HG02763 (cell line): ENCODE results near the gene SRRM5.
A peak's percentile ranks its signal among the peaks of the same experiment; 100 is the strongest.
"Not testable (repeated sequence)": the region's sequence is repeated elsewhere in the genome, so short reads cannot be mapped to it uniquely, and the experiment has no call there.

Experiments
- ATAC-seq: cut with Tn5 transposase; IDR thresholded peaks from one replicate; pipeline ENCODE4 v1.9.1; 2021; ENCODE audit warnings: mild to moderate bottlenecking, moderate library complexity; ENCODE audit not compliant: unreplicated experiment

SRRM5 gene

DNA sequence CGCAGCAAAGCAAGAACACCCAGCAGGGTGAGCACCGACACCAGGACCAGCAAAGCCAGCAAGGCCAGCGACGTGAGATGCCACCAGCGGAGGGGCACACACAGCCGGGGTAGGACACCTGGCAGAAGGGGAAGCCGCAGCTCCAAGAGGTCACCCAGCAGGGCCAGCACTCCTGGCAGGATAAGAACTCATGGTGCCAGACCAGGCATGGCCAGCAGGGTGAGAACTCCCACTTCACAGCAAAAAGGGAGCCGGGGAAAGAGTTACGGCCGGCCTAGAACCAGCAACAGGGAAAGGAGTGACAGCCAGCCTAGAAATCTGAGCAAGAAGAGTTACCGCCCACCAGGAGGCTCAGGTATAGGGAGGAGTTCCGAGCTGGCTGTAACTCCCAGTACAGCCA lies 486 bp downstream of the SRRM5 start:
- ATAC-seq, result no peak

DNA sequence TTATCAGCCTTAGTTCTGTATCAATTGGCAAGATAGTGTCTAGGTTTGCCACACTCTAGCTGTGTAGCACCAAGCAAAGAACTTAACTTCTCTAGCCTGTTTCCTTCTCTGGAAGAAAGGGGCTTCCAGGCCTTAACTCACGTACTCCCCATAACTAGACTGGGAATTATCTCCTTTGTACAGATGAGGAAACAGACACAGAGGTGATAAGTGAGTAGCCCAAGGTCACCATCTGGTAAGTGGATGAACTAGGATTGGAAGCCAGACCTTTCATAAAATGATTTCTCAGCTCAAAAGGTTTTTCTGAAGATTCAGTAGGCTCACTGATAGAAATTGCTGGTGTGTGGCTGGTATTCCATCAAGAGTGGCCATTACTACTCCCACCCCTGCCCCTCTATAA lies 4.4 kb downstream of the SRRM5 start:
- ATAC-seq, result no peak

DNA sequence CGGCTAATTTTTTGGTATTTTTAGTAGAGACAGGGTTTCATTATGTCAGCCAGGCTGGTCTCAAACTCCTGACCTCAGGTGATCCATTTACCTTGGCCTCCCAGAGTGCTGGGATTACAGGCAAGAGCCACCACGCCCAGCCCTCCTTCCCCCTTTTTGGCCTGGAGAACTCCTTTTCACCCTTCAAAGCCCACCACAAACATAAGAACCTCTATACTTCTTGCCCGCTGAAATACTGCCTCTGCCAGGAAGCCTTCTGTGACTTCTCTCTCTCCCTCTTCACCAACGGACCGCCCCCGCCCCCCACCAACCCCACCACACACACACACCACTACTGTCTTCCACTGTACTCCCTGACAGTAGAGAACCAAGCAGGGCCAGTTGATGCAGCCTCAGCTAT lies 5.1 kb downstream of the SRRM5 start:
- ATAC-seq, result no peak

DNA sequence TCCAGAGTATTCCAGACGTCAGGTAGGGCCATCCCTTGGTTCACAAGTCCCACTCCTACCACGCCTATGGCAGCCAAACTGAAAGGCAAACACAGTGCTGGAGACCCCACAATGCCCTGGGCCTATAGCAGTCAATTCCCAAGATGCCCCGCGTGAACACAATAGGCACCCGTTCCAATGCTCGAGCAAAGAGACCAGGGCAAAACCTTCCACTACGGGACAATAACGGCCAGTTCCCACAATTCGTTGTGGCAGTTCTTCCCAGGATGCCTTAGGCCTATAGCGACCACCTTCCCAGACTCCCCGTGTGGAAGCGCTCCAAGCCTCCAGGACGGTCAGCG lies 7.0 kb downstream of the SRRM5 start:
- peak; percentile 9 for ATAC-seq

DNA sequence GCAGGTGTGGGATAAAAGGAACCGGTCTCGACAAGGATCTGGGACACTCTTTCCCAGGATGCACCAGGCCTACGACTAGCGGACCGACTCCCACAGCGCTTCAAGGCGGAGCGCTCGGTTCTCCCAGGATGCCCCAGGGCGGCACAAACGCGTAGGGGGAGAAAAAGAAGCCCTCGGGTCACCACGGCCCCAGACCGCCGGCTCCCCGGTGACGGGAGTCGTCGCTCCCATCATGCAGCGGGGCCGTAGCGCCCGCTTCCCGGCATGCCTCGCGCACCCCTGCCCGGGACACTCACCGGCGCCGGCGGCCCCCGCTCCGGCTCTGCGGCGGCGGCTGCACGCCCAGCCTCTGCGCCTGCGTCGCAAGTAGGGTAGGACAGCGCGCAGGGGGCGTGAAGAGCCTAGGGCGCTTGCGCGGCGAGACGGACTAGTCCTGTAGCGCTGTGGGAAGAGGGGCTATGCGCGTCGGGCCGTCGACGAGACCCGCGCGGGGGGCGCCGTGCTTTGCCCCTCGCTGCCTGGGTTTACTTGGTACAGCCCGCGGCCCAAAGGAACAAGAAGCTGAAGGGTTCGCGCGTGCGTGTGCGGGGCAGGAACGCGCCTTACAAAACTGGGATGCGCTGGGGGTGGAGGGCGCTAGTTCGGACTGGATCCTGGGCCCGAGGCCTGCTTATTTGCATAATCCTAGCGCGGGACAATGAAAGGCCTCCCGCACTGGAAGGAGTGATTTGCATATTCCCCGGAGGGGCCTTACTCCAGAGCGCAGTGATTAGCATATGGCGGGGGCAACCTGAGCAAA lies 7.6 kb downstream of the SRRM5 start, which contains the start of gene ZNF428:
TSS of gene ZNF428 (minus strand) at position 368 of the 799 bp plus-strand sequence. CDS start 5,325 bp downstream, outside the sequence.
- peak; percentile 78 for ATAC-seq

DNA sequence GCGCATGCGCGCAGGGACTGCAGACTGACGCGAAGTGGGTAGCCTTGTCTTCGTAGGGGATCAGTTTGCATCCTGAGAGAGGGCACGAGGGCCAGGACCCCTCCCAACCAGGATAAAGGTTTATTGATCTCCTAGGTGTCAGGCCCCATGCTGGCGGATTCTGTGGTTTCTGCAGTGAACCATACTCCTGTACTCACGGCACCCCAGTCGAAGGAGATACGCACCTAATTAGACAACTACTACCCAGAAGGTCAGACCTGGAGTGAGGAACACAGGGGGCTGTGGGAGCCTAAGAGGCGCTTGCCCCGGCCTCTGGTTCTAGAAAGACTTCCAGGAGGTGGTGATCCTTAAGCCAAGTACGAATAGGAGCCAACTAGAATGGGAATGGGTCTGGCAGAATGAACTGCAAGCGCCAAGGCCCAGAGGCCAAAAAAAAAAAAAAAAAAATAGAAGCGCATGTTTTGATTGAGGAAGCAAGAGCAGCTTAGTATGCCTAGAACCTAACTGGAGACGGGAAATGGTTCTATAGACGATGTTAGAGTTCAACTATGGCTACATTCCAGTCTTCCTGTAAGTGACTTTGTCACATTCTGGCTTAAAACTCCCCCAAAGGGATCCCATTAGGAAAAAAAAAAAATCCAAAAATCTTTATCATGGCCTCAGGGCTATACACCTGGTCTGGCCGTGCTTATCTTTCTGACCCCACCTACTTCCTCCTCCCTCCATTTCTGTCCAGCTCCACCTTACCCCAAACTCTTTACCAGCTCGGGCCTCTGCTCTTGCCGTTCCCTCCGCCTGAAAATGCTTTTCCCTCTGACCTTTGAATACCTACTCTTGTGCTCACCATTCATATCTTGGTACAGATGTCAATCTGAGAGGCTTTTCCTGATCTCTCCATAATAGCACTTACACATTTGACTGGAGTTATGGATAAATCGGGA lies 8.4 kb downstream of the SRRM5 start:
- ATAC-seq, result no peak

DNA sequence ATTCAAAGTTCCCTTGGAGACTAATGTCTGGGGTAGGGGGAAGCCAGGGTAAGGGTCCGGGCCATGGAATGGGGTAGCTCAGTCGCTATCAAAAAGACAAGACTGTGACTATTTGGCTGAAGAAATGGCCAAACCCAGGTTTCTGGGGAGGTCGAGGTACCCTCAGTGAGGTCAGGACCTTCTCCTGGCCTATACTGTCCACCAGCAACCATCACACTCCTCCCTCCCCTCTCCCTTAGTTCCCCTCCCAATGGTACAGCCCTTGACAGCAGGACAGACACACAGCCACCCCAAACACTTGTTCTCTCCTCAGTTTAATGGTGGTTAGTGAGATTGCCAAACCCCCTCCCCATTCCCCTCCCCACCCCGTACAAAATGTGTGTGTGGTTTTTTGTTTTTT lies 10.2 kb downstream of the SRRM5 start:
- no peak for ATAC-seq

DNA sequence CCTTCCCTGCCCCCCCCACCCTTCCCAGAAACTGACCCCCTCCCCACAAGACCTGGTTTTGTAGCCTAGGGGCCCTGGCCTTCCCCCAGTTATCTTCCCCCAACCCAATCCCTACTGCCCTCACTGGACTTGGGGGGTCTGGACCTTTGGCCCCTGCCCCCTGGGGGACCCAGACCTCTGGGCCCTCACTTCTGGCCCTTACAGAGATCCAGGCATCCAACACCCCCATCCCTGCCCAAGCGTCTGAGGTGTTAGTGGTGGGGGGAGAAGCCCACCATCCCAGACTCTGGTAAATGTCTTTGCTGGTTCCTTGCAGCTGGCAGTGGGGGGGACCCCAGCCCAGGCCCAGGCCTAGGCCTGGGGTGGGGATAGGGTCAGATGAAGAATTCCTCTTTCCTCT lies 11.1 kb downstream of the SRRM5 start:
- no peak for ATAC-seq

DNA sequence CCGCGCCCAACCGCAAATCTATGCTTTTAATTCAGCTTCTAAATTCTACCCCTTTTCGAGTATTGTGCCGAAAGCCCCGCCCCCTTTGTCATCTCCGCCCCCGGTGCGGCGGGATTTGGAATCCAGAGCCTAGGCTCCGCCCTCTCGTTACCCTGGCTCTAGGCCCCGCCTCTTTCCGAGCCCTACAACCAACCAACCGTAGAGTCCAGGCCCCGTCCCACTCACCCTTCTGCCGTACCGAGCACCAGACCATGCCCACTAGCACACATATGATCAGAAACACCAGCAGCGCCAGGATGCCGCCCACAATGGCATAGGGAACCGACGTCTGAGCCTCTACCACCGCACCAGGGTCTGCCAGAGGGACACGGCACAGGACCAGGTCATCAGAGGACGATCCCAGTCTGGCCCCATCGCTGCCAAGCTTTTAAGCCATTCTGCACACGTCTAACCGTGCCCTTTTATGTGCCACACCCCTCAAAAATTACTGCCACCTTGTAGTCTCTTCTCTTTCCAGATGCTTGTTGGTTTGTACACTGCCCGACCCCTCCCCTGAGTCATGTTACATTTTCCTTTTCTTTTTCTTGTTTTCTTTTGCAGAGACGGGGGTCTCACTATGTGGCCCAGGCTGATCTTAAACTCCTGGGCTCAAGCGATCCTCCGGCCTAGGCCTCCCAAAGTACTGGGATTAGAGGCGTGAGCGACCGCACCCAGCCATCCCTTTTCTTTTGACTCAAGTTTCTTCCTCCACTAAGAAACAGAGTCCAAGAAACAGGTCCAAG lies 12.2 kb downstream of the SRRM5 start:
- no peak for ATAC-seq

DNA sequence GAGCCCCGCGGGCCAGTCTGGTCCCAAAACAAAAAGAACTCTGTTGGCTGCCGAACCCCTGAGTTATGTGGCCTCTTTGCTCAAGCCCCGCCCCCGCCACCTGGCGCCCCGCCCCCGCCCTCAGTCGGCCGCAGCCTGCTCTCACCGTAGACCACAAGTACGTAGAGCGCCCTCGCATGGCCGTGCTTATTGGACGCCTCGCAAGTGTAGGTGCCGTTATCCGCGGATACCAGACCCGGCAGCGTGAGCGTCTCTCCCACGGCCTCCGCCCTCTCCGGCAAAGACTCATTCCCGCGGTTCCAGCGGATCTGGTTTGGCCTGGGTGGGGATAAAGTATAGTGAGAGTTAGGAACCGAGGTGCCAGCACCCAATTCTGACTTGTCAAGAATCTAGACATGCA lies 13.0 kb downstream of the SRRM5 start:
- ATAC-seq, result no peak

DNA sequence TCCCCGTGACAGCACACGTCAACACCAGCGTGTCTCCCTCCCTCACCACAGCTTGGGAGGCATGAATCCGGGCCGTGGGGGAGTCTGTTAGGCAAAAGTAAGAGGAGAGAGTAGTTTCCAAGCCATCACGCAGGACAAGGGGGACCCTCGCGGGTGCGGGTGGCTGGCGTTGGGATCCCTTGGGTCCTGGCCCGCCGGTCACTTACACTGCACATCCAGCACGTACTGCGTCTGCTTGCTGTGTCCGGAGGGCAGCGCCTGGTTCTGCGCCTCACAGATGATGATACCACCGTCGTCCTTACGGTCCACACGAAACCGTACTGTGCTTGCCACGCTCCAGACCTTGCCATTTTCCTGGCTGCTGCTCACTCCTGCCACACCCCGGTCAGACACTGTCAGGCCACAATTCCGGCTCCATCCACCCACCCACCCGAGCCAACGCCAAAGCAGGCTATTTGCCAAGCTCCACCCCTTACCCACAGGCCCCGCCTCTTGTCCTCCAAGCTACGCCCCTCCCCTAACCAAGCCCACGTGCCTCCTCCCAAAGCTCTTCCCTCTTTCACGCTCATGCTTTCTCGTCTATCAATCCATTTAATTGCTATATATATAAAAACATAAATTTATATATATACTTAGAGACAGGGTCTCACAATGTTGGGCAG lies 14.2 kb downstream of the SRRM5 start:
- no peak for ATAC-seq

DNA sequence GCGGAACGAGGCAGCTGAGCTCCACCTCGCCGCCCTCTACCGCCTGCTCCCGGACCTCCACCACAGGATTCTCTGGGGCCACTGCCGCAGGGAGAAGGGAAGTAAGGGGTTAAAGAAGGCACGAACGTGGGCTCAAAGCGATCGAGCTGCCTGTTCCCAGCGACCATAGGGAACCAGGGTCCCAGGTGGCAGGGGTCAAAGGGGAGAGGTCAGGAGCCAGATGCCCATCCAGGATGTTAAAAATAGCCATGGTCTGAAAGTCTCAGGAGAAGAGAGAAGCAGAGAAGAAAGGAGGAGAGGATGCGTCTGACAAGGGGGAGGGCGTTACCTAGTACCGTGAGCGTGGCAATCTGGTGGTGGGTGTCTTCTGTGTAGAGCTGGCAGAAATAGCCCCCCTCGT lies 14.9 kb downstream of the SRRM5 start:
- ATAC-seq, result no peak

DNA sequence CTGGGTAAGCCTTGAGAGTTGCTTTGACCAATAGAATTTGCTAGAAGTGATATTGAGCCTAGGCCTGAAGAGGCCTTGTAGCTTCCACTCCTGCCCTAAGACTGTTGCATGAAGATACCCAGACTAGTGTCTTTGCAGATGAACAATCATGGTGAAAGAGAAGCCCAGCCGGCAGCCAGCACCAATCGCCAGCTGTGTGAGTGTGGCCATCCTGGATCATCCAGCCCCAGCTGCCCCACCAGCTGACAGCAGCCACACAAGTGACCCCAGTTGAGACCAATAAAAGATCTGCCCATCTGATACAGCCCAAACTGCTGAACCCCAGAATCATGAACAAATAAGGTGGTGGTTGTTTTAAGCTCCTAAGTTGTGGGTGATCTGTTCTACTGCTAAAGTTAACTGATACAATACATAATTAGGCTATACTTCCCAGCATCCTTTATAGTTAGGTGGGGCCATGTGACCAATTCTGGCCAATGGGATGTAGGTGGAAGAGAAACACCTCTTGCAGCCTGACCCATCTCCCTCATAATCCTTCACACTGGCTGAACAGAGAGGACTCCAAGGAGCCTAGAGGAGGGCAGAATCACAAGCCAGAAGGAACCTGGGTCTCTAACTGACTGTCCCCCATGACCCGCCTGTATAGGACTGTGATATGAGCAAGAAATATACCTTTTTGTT lies 16.9 kb downstream of the SRRM5 start:
- ATAC-seq, result no peak

DNA sequence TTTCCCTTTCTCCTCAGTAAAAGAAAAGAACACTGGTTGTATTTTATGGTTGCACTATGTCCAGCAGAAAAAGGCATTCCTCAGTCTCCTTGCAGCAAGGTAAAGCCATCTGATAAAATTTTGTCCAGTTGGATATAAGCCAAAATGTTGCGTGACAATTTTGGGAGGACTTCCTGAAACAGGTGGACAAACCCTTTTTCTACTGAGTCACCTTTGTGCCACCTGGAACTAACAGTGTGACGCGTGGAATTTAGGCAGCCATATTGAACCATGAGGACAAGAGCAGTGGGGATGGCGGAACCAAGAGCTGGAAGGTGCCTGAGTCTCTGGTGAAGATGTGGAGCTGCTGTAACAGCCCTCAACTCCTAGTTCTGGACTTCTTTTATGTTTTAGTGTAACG lies 19.6 kb downstream of the SRRM5 start:
- no peak for ATAC-seq

DNA sequence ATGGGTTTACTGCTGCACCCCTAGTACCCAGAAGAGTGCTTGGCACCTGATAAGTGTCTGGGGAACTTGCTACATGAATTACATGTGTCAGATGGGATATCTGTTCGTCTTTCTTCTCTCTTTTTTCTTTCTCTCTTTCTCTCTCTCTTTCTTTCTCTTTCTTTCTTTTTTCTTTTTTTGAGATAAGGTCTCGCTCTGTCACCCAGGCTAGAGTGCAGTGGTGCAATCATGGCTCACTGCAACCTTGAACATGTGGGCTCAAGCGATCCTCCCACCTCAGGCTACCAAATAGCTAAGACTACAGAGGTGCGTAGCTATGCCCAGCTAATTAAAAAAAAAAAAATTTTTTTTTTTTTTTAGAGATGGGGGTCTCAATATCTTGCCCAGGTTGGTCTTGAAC lies 21.6 kb downstream of the SRRM5 start:
- no peak for ATAC-seq

DNA sequence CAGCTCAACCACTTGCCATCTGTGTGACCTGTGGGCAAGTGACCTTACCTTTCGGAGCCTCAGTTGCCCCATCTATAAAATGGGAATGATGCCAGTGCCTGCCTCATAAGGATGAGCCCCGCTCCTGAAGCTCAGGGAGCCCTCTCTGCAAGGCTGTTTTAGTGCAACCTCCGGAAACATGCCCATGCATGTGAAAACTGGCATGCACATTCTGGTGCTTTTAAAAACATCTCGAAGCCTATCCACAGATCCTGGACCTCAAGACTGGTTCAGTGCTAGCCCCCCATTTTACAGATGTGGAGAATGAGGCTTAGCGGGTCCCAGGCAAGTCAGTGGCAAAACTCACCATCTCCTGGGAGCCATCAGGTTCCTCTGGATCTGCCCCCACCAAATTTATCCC lies 22.2 kb downstream of the SRRM5 start:
- no peak for ATAC-seq

DNA sequence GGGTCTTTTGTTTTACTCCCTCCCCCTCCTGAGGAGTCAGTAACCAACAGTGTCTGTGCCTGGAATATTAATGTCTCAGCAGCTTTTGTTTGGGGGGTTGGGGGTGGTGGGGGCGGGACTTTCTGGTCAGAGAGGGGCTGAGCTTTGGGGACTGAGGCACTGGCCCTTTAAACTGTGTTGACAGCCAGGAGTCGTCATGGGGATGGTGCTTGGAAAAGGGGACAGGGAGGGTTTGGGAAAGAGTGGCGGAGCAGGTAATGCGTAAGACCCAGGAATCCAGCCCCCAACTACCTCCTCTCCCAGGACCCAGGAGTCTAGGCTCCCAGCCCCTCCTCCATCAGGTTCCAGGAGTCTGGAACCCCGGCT lies 22.6 kb downstream of the SRRM5 start:
- no peak for ATAC-seq

DNA sequence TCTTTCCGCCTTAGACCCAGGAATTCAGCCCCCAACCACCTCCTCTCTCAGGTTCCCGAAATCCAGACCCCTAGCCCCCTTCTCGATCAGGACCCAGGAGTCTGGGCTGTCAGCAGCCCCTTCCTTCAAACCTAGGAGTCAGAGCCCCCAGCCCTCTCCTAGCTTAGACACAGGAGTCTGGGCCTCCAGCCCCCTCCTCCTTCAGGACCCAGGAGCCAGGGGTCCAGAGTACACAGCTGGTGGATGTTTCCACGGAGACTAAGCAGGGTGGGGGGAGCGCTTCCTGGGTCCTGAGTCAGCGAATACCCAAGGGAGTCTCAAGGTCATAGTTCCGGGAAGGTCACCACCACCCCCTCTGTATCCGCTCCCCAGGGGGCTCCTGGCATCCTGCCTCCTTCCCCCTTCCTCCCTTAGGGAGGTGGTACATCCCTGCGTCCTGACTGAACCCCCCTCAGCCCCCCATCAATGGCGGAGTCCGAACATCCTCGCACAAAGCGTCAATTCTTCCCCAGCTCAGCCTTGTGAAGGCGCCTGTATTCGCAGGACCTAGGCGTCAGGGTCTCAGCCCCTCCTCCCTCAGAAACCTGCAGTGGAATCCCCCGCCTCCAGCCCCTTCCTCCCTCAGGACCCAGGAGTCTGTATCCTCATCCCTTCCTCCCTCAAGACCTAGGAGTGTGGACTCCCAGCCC lies 23.1 kb downstream of the SRRM5 start:
- ATAC-seq, result no peak

DNA sequence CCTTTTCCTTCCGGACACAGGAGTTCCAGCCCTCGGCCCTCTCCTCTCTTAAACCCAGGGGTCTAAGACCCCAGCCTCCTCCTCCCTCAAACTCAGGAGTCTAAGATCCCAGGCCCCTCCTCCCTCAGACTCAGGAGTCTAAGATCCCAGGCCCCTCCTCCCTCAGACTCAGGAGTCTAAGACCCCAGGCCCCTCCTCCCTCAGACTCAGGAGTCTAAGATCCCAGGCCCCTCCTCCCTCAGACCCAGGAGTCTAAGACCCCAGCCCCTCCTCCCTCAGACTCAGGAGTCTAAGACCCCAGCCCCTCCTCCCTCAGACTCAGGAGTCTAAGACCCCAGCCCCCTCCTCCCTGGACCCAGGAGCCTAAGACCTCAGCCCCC lies 23.7 kb downstream of the SRRM5 start:
- ATAC-seq, result not testable (repeated sequence)
